GM18502 (cell line): ENCODE measurements around the gene TMEM171.

Experiments
- ATAC-seq: cut with Tn5 transposase; IDR thresholded peaks from one replicate; pipeline ENCODE4 v1.9.1; 2021; ENCODE audit warnings: mild to moderate bottlenecking; ENCODE audit not compliant: unreplicated experiment, poor library complexity

TMEM171 gene

GRCh38 chr5:73120222-73121118, at the start of gene TMEM171:
Gene TMEM171, plus strand, starts transcription at chr5:73120575. Its CDS starts 2,799 bp downstream, at chr5:73123374.
- ATAC-seq, result no peak

GRCh38 chr5:73081093-73081492, 39.3 kb upstream of the TMEM171 start:
- no peak for ATAC-seq

GRCh38 chr5:73088026-73088425, 32.3 kb upstream of the TMEM171 start:
- ATAC-seq, result no peak

- ATAC-seq, result no peak
Observed at GRCh38 chr5:73093943-73094342, 26.4 kb upstream of the TMEM171 start.

- no peak for ATAC-seq
Observed at GRCh38 chr5:73094415-73094814, 26.0 kb upstream of the TMEM171 start.

- no peak for ATAC-seq
Observed at GRCh38 chr5:73095564-73096238, 24.7 kb upstream of the TMEM171 start.

- ATAC-seq, result no peak
Observed at GRCh38 chr5:73096239-73096575, 24.2 kb upstream of the TMEM171 start.

GRCh38 chr5:73097740-73098139, 22.6 kb upstream of the TMEM171 start:
- no peak for ATAC-seq

- no peak for ATAC-seq
Observed at GRCh38 chr5:73100109-73100508, 20.3 kb upstream of the TMEM171 start.

GRCh38 chr5:73103870-73104299, 16.5 kb upstream of the TMEM171 start:
- no peak for ATAC-seq

GRCh38 chr5:73104326-73104725, 16.0 kb upstream of the TMEM171 start:
- ATAC-seq, result no peak

- ATAC-seq, result no peak
Observed at GRCh38 chr5:73106335-73106734, 14.0 kb upstream of the TMEM171 start.

GRCh38 chr5:73110190-73110589, 10.2 kb upstream of the TMEM171 start:
- ATAC-seq, result no peak

- ATAC-seq, result no peak
Observed at GRCh38 chr5:73111536-73111935, 8.8 kb upstream of the TMEM171 start.

GRCh38 chr5:73112359-73112758, 8.0 kb upstream of the TMEM171 start:
- no peak for ATAC-seq

- no peak for ATAC-seq
Observed at GRCh38 chr5:73114044-73114688, 6.2 kb upstream of the TMEM171 start.

- ATAC-seq, result no peak
Observed at GRCh38 chr5:73115399-73116051, 4.8 kb upstream of the TMEM171 start.

- ATAC-seq, result no peak
Observed at GRCh38 chr5:73116506-73116905, 3.9 kb upstream of the TMEM171 start.

GRCh38 chr5:73117088-73117740, 3.2 kb upstream of the TMEM171 start:
- ATAC-seq, result no peak

GRCh38 chr5:73118391-73118973, 1.9 kb upstream of the TMEM171 start:
- ATAC-seq, result no peak
